Urinary bladder (tissue), 4 donors: ENCODE results near the gene C5orf63. TPM values are rescaled to one million over a fixed set of nuclear protein-coding genes. Genes with fewer than 3 reads are reported as not detected.
"Not testable (repeated sequence)": the region's sequence is repeated elsewhere in the genome, so short reads cannot be mapped to it uniquely, and the experiment has no call there.

ENCODE experiments used
- DNase-seq: peaks from one replicate; pipeline ENCODE4 v3.0.0-alpha.2; 2015; ENCODE audit errors: extremely low spot score
- H3K27ac ChIP-seq: one replicate; pipeline ENCODE4 v1.5.1; 2013; ENCODE audit warnings: low read depth, mild to moderate bottlenecking, moderate library complexity
- H3K36me3 ChIP-seq: one replicate; pipeline ENCODE4 v1.6.1; 2013; ENCODE audit warnings: mild to moderate bottlenecking, moderate library complexity; ENCODE audit not compliant: insufficient read depth
- H3K4me1 ChIP-seq: one replicate; pipeline ENCODE4 v1.6.1; 2013; ENCODE audit warnings: mild to moderate bottlenecking, moderate library complexity; ENCODE audit not compliant: insufficient read depth
- H3K4me3 ChIP-seq: one replicate; pipeline ENCODE4 v1.5.1; 2013; ENCODE audit warnings: low read depth, low read length
- WGBS: extraction: QIAGEN DNeasy Blood & Tissue Kit; methylation state at CpG from one replicate; pipeline ENCODE4 v1.1.7; 2013; 5-methylcytosine and 5-hydroxymethylcytosine counted together
- polyA plus RNA-seq: library from polyadenylated mRNA; stranded (reverse); fragments of 200-250 nt; gene quantifications from one replicate; pipeline ENCODE4 v1.2.3, GENCODE V29; 2013
- total RNA-seq: library from RNA; depleted of rRNA; stranded (reverse); fragments of >200 nt; gene quantifications from one replicate; pipeline ENCODE4 v1.2.3, GENCODE V29; 2014
- donor health status: healthy with polysubstance abuse.
- donor health status: healthy.

Gene C5orf63
- total and polyA plus RNA-seq, 2 donors = 1.2 to 6.4 TPM

DNA sequence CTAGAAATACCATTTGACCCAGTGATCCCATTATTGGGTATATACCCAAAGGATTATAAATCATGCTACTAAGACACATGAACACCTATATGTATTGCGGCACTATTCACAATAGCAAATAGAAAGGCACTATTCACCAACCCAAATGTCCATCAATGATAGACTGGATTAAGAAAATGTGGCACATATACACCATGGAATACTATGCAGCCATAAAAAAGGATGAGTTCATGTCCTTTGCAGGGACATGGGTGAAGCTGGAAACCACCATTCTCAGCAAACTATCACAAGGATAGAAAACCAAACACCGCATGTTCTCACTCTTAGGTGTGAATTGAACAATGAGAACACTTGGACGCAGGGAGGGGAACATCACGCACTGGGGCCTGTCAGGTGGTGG, 56.6 kb downstream of the C5orf63 start:
- not testable (repeated sequence) for H3K36me3 ChIP-seq, H3K27ac ChIP-seq, DNase-seq, H3K4me1 ChIP-seq, H3K4me3 ChIP-seq
- WGBS = 98% methylated on average over 4 of the region's 4 CpGs

DNA sequence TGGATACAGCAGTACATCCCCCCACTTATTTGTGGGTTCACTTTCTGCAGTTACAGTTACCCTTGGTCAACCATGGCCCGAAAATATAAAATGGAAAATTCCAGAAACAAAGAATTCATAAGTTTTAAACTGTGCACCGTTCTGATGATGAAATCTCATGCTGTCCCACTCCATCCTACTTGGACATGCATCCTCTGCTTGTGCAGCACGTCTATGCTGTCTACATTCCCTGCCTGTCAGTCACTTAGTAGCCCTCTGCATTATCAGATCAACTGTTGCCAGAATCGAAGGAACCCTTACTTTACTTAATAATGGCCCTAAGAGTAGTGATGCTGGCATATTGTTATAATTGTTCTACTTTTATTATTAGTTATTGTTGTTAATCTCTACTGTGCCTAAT, 57.6 kb downstream of the C5orf63 start:
- no peak for DNase-seq
- Histone ChIP-seq H3K27ac (no peak overlapping the region), H3K4me3 (no peak overlapping the region), H3K4me1 (no peaks in the 10 kb centered on the region), H3K36me3 (no peaks in the 10 kb centered on the region)
- 75% methylated on average over 4 of the region's 4 CpGs for WGBS

DNA sequence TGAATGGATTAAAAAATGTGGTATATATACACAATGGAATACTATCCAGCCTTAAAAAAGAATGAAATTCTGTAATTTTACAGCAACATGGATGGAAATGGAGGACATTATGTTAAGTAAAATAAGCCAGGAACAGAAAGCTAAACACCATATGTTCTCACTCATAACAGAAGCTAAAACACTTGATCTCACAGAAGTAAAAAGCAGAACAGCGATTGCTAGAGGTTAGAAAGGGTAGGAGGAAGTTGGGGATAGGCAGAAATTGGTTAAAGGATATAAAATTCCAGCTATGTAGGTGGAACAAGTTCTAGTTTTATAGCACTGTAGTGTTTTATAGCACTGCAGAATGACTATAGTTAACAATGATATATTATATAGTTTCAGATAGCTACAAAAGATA, 58.7 kb downstream of the C5orf63 start:
- Histone ChIP-seq H3K4me1 (no peaks in the 10 kb centered on the region), H3K27ac (no peak overlapping the region), H3K36me3 (no peaks in the 10 kb centered on the region), H3K4me3 (no peak overlapping the region)
- no peak for DNase-seq
- 56% methylated on average over 1 of the region's 1 CpG for WGBS

DNA sequence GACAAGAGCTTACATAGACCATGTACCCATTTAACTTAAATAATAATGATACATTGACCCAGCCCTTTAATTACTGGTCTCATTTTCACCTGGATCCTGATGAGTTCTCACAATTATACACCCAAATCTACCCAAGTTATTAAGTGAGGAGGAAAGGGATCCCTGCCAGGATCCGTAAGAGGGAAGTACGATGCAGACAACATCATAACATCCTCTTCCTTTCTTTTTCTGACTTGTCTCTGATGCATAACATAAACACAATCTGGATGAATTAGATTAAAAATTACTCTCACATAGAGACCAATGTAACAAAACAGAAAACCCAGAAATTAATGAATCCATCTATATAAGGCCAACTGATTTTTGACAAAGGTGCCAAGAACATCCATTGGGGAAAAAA, 59.9 kb downstream of the C5orf63 start:
- Histone ChIP-seq H3K36me3 (no peaks in the 10 kb centered on the region), H3K27ac (no peak overlapping the region), H3K4me1 (no peaks in the 10 kb centered on the region), H3K4me3 (no peak overlapping the region)
- 60% methylated on average over 2 of the region's 2 CpGs for WGBS
- DNase-seq = no peak

DNA sequence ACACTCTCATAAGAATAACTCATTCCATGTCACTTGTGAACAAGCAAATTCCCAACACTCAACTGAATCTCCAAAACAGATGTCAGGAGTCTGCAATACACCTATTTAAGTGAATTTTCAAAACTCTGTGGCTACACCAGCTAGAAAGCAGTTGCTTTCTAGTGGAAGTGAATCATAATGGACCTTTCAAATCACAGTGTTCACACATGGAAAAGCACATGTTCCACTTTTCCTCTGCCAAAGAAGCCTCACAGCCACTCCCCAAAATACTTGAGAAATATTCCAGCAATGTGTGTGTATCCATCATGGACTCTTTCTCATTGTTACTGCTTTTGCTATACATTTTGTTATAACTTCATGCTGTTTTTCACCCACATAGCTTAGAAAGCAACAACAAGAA, 60.4 kb downstream of the C5orf63 start:
- no peak overlapping the region for H3K27ac ChIP-seq
- H3K36me3 ChIP-seq = no peaks in the 10 kb centered on the region
- no peak overlapping the region for H3K4me3 ChIP-seq
- H3K4me1 ChIP-seq = no peaks in the 10 kb centered on the region
- DNase-seq = no peak

DNA sequence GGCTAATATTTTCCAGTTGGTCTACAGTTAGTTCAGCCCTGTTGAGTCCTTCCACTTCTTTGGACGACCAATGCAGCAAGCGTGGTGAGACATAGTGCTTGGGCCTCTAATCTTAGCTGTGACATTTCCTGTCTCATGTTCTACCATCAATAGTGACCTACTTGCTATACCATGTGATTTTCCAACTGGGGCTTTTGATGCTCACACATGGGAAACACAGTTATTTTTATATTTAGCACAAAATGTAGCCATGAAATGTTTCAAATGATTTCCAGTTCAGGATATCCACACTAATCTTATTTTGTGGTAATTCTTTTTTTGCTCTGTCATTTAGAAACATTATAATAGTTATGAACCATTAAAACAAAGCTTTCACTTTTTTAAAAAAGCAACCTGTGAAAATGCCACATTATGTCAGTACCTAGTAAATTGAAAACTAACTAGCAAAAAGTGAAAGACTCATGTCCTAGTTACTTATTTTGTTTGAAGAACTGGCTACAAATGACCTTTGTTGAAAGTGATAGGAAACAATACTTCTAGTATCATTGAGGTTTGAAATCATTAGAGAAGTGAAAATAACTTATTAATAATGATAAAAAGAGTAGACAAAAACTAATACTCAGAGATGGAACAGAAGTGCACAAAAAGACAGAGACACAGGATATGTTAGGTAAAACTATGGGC, 61.2 kb downstream of the C5orf63 start:
- DNase-seq = no peak
- WGBS = 79% methylated on average over 2 of the region's 2 CpGs
- H3K36me3 ChIP-seq = no peaks in the 10 kb centered on the region
- no peaks in the 10 kb centered on the region for H3K4me1 ChIP-seq
- H3K27ac ChIP-seq = no peak overlapping the region
- no peak overlapping the region for H3K4me3 ChIP-seq

DNA sequence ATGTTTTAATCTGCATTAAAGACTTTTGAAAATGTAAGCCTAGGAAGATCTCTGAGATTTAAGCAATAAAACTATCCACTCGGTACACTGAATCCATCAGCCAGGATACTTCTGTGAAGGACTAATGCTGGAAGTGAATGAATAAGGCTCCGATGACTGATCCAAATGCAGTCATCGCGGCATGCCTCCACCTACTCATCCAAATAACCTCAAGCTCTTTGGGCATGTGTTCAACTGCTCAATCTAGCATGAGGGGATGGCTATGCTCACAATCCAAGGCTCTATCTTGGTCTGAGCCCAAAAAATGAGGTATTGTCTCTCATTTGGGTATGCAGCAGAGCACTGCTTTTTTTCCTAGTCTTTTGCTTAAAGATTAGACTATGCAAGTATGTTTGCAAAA, 62.1 kb downstream of the C5orf63 start:
- H3K4me1 ChIP-seq = no peaks in the 10 kb centered on the region
- H3K27ac ChIP-seq = no peak overlapping the region
- H3K4me3 ChIP-seq = no peak overlapping the region
- DNase-seq = no peak
- 71% methylated on average over 4 of the region's 4 CpGs for WGBS
- H3K36me3 ChIP-seq = no peaks in the 10 kb centered on the region

DNA sequence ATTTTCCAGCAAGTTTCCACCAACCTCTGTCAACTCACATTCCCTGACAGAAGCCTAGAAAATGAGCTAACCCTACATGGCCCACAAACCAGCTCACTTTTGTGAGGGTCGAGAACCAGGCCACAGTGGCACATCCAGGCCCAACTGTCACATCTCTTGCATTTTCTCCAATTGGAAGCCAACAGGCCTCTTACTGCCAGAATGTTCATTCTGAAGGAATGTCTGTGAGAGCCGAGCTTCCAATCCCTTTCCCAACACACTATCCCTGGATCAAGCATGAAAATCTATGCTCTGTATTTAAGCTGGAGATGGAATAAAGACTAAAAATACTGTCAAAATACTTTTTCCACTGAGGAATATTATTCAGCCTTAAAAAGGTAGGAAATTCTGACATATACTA, 62.9 kb downstream of the C5orf63 start:
- Histone ChIP-seq H3K4me3 (no peak overlapping the region), H3K36me3 (no peaks in the 10 kb centered on the region), H3K4me1 (no peaks in the 10 kb centered on the region), H3K27ac (no peak overlapping the region)
- DNase-seq = no peak
- 81% methylated on average over 2 of the region's 2 CpGs for WGBS

DNA sequence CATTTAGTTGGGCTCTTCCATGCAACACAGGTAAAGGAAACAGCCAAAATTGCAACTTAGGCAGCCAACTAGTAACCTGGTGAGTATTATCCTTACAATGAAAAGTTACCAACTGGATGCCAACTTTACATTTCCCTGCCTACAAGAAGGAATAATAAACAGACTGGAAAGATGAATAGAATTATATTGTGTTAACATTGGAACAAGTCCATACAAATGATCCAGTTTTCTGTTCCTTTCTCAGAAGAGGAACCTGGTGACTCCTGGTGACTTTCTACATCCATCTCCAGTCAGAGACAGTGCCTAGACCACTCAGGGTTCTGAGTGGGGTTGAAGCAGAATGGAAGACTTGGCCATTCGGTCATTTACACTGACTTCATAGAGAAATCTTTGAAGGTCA, 63.5 kb downstream of the C5orf63 start:
- WGBS = 92% methylated on average over 1 of the region's 1 CpG
- DNase-seq = no peak
- no peaks in the 10 kb centered on the region for H3K4me1 ChIP-seq
- no peak overlapping the region for H3K27ac ChIP-seq
- H3K36me3 ChIP-seq = no peaks in the 10 kb centered on the region
- no peak overlapping the region for H3K4me3 ChIP-seq

DNA sequence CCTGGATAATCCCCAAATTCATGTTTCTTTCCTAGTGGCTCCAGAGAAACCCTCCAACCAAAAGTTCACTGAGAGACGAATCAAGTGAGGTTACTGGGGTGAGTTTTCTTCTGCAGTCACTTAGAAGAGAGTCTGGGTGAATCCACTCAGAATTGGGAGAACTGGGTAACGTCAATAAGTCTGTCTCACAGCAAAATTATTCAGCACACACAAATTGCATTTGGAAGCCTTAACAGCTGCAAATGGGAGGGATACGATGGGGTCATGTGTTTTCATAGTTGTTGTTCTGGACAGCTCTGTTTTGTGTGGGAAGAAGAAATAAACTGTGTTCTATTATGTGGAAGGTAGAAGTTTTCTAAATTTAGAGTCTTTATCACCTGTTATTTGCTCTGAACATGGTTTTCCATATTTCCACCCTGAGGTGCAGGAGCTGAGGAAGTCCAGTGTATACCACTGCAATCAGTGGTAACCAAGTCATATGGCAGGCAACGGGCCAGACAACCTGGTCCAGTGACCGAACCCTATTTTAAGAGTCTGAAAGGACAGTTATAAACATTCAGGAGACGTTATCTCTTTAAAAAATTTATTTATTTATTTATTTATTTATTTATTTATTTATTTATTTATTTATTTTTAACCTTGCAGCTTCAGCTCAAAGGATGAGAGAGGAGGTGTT, 64.9 kb downstream of the C5orf63 start:
- no peak overlapping the region for H3K27ac ChIP-seq
- H3K36me3 ChIP-seq = no peaks in the 10 kb centered on the region
- no peak for DNase-seq
- no peak overlapping the region for H3K4me3 ChIP-seq
- WGBS = 77% methylated on average over 6 of the region's 6 CpGs
- no peaks in the 10 kb centered on the region for H3K4me1 ChIP-seq

DNA sequence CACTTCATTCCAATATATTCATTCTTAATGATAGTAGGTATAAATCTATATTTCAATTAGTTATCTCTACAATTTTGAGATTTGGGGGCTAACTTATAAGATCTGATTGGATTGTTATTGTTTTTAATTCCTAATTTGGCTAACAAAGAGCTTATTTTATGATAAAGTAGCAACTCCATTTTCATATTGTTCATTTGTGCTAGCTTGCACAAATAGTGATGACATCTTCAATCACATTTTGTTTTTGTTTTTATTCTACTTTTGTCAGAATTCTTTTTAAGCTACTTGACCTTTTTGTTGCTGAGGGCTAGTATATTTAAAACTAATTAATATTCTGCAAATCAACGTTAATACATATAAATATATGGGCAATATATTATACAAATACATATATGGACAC, 65.8 kb downstream of the C5orf63 start:
- H3K4me3 ChIP-seq = no peak overlapping the region
- no peak for DNase-seq
- H3K27ac ChIP-seq = no peak overlapping the region
- WGBS = 84% methylated on average over 1 of the region's 1 CpG
- H3K36me3 ChIP-seq = no peaks in the 10 kb centered on the region
- no peaks in the 10 kb centered on the region for H3K4me1 ChIP-seq

DNA sequence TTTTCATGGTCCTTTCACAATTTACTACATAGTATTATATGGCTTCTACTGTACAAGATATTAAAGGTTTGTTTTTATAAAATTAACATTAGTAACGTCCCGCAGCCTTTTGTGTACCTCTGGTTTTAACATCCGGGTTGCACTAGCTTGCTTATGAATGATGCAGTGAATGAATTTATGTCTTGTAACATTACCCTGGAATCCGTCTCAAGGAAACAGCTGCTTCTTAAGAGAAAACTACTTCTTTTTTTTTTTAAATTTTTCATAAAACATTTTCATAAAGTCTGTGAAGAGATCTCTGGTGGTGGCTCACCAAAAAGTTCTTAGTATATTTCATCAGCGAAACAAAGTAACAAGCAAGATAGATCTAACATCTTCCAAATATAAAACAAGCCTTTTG, 66.6 kb downstream of the C5orf63 start:
- no peaks in the 10 kb centered on the region for H3K36me3 ChIP-seq
- WGBS = 46% methylated on average over 5 of the region's 5 CpGs
- DNase-seq = no peak
- no peak overlapping the region for H3K27ac ChIP-seq
- H3K4me1 ChIP-seq = no peaks in the 10 kb centered on the region
- no peak overlapping the region for H3K4me3 ChIP-seq

DNA sequence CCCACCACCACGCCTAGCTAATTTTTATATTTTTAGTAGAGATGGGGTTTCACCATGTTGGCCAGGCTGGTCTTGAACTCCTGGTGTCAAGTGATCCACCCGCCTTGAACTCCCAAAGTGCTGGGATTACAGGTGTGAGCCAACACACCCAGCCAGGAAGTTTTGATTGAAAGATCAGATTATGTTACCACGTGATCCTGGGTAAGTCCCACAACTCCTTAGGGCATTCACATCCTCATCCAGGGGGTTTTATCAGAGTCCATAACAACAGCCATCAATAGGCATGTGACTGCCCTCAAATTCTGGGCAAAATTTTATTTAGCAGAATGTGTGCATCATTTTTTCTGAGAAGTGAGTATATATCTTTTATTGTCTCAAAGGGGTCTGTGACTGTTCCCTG, 68.0 kb downstream of the C5orf63 start:
- DNase-seq, H3K4me1 ChIP-seq, H3K4me3 ChIP-seq, H3K27ac ChIP-seq, H3K36me3 ChIP-seq: not testable (repeated sequence)
- 87% methylated on average over 3 of the region's 3 CpGs for WGBS

DNA sequence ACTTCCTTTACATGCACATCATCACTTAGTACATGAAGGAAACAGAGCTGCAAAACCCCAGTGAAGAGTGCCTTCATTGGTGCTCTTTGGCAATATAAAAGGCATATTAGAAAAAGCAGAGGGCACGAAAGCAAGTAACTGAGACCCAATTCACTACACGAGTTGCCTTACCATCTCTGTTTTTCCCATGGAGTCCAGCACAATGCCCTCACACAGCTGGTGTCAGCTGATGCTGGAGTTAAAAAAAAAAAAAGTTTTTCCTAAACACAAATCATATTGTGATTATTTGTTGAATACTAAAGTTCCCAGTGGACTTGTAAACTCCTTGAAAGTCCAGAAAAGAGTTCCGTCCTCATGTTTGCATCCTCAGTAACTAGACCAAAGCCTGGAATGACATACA, 68.6 kb downstream of the C5orf63 start:
- Histone ChIP-seq H3K27ac (no peak overlapping the region), H3K36me3 (no peaks in the 10 kb centered on the region), H3K4me3 (no peak overlapping the region), H3K4me1 (no peaks in the 10 kb centered on the region)
- DNase-seq = no peak
- 68% methylated on average over 3 of the region's 3 CpGs for WGBS
